Measurements from ENCODE around the gene PHF14.

DNA sequence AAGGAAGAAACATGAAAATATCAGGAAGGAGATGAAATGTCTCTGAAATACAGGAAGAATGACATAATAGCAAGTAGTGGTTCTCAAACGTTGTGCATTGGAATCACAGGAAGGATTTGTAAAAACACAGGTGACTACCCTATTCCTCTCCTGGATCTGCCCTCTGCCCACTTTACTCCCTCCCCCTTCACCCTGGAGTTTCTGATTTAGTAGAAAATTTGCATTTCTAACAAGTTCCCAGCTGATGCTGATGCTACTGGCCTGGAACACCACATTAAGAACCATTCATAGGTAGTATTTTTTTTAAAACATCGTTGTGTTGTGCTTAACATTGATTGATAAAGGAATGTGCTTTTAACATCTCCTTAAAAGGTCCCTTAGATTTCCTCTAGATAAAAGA lies 130.9 kb downstream of the PHF14 start:
- TF ChIP-seq CTCF (IDR thresholded peaks at IDR 0.05; ENCODE audit: poor library complexity, severe bottlenecking) (no peak), POLR2AphosphoS5 (IDR thresholded peaks at IDR 0.05) (no peak), EP300 (conservative IDR thresholded peaks at IDR 0.05; ENCODE audit: poor library complexity, severe bottlenecking) (no peak), EZH2 (IDR thresholded peaks at IDR 0.05; ENCODE audit: borderline replicate concordance, insufficient read depth, low read length, poor library complexity, severe bottlenecking) (no peak), RAD21 (conservative IDR thresholded peaks at IDR 0.05) (no peak), SMC3 (conservative IDR thresholded peaks at IDR 0.05; ENCODE audit: poor library complexity) (no peak), TAF1 (IDR thresholded peaks at IDR 0.05; ENCODE audit: low read depth) (no peak), MXI1 (conservative IDR thresholded peaks at IDR 0.05; ENCODE audit: poor library complexity, severe bottlenecking) (no peak)
- TF ChIP-seq, protein P1, sequence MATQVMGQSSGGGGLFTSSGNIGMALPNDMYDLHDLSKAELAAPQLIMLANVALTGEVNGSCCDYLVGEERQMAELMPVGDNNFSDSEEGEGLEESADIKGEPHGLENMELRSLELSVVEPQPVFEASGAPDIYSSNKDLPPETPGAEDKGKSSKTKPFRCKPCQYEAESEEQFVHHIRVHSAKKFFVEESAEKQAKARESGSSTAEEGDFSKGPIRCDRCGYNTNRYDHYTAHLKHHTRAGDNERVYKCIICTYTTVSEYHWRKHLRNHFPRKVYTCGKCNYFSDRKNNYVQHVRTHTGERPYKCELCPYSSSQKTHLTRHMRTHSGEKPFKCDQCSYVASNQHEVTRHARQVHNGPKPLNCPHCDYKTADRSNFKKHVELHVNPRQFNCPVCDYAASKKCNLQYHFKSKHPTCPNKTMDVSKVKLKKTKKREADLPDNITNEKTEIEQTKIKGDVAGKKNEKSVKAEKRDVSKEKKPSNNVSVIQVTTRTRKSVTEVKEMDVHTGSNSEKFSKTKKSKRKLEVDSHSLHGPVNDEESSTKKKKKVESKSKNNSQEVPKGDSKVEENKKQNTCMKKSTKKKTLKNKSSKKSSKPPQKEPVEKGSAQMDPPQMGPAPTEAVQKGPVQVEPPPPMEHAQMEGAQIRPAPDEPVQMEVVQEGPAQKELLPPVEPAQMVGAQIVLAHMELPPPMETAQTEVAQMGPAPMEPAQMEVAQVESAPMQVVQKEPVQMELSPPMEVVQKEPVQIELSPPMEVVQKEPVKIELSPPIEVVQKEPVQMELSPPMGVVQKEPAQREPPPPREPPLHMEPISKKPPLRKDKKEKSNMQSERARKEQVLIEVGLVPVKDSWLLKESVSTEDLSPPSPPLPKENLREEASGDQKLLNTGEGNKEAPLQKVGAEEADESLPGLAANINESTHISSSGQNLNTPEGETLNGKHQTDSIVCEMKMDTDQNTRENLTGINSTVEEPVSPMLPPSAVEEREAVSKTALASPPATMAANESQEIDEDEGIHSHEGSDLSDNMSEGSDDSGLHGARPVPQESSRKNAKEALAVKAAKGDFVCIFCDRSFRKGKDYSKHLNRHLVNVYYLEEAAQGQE (IDR thresholded peaks at IDR 0.05; ENCODE audit: borderline replicate concordance) = no peak
